Natural killer cell treated with Interleukin-12 subunit alpha and Interleukin-12 subunit beta and Interleukin-15 and Interleukin-18, amount 100 ng/mL, for 72 hours (primary cell): ENCODE results near the gene CLIP1. TPM values are rescaled to one million over a fixed set of nuclear protein-coding genes. Genes with fewer than 3 reads are reported as not detected.
"Not testable (repeated sequence)": the region's sequence is repeated elsewhere in the genome, so short reads cannot be mapped to it uniquely, and the experiment has no call there.

Source experiments
- ATAC-seq, 2 donors: fragments of 150-1000 bp; cut with Tn5 transposase in 1 of 2; sonication (Bioruptor Pico), chemical (Tn5 transposase) in 1 of 2; 2 replicates each; pipeline ENCODE4 v1.10.0; 2021
- DNase-seq: peaks from one replicate; pipeline ENCODE4 v3.0.0; 2022; ENCODE audit warnings: low spot score
- H3K27ac Mint-ChIP-seq, 2 donors: 1 replicate in 1 of 2; 2 replicates in 1 of 2; pipeline ENCODE4 v1.8.0; 2022; ENCODE audit warnings: mixed read lengths in 2 of 2, mild to moderate bottlenecking in 1 of 2, moderate library complexity in 1 of 2
- H3K27me3 Mint-ChIP-seq, 2 donors: 1 replicate in 1 of 2; 2 replicates in 1 of 2; pipeline ENCODE4 v1.8.0; 2022; ENCODE audit warnings: mixed read lengths in 2 of 2
- H3K36me3 Mint-ChIP-seq: one replicate; pipeline ENCODE4 v1.8.0; 2022; ENCODE audit warnings: mixed read lengths
- H3K4me1 Mint-ChIP-seq, 2 donors: 1 replicate in 1 of 2; 2 replicates in 1 of 2; pipeline ENCODE4 v1.8.0; 2022; ENCODE audit warnings: low read depth in 2 of 2, mixed read lengths in 2 of 2, mild to moderate bottlenecking in 1 of 2
- H3K4me3 Mint-ChIP-seq: one replicate; pipeline ENCODE4 v1.8.0; 2022; ENCODE audit warnings: mixed read lengths
- H3K9me3 Mint-ChIP-seq: 2 replicates; pipeline ENCODE4 v1.8.0; 2022; ENCODE audit warnings: mixed read lengths
- total RNA-seq, 2 donors: library from RNA; stranded (reverse); gene quantifications; one replicate each; pipeline ENCODE4 v1.2.3, GENCODE V29; 2022

Gene CLIP1
- total RNA-seq, 2 donors from 2014 or later, result 75.4 to 108 TPM

DNA sequence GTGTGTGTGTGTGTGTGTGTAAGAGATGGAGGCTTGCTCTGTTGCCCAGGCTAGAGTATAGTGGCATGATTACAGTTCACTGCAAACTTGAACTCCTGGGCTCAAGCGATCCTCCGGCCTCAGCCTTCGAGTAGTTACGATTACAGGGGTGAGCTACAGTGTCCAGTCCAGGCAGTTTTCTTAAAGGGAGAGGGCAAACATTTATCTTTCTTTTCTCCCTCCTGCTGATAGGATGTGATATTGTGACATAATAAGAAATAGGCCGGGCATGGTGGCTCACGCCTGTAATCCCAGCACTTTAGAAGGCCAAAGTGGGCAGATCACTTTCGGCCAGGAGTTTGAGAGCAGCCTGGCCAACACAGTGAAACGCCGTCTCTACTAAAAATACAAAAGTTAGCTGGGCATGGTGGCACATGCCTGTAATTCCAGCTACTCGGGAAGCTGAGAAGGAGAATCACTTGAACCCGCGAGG is 31.8 kb upstream of the CLIP1 start:
- no peaks in the 10 kb centered on the region for H3K27me3 Mint-ChIP-seq
- no peak for ATAC-seq
- H3K27ac Mint-ChIP-seq, result peak overlapping the region; percentile 94 to 98
- DNase-seq, result no peak
- H3K9me3 Mint-ChIP-seq, result no peaks in the 10 kb centered on the region
- peak overlapping the region; percentile 86 for H3K4me3 Mint-ChIP-seq
- H3K36me3 Mint-ChIP-seq, result no peaks in the 10 kb centered on the region
- H3K4me1 Mint-ChIP-seq, result peaks cover 23% of the 10 kb centered on the region in 2 donors

DNA sequence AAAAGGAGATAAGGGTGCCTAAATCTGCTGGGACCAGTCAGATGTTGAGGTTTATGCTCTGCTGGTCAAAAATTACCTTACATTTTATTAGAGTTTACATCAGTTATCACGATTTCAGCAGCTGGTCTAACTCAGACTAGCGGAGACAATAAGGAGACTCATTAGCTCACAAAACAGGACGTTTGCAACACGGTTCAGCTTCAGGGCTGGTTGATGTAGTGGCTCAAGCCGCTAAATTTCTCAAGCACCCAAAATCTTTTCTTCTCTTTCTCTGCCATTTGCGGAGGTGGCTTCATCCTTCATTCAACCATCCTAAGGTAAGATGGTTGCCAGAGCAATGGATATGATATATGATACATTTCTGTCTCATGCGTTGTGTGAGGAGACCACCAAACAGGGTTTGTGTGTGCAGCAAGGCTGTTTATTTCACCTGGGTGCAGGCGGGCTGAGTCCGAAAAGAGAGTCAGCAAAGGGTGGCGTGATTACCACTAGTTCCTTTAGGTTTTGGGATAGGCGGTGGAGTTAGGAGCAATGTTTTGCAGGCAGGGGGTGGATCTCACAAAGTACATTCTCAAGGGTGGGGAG is 30.3 kb upstream of the CLIP1 start:
- peak in 1 of 2 donors; percentile 12 for ATAC-seq

DNA sequence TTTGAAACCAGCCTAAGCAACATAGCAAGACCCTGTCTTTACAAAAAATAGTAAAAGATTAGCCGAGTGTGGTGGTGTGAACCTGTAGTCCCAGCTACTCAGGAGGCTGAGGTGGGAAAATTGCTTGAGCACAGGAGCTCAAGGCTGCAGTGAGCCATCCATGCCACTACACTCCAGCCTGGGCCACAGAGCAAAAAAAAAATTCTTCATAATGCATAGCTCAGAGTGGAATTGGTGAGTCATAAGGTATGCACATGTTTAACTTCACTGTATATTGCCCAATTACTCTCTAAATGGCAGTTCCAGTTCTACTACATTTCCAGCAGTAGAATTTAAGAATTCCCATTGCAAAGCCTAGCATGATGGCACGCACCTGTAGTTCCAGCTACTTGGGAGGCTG is 26.8 kb upstream of the CLIP1 start:
- H3K4me3 Mint-ChIP-seq, result no peak overlapping the region
- H3K36me3 Mint-ChIP-seq, result no peaks in the 10 kb centered on the region
- no peak overlapping the region for H3K27ac Mint-ChIP-seq
- no peak for DNase-seq
- ATAC-seq, result no peak
- peaks cover 20 to 23% of the 10 kb centered on the region in 2 donors for H3K4me1 Mint-ChIP-seq
- no peaks in the 10 kb centered on the region for H3K27me3 Mint-ChIP-seq
- H3K9me3 Mint-ChIP-seq, result no peaks in the 10 kb centered on the region

More for the DNA sequence above, 30.3 kb upstream of the CLIP1 start:
- H3K4me1 Mint-ChIP-seq, result peaks cover 23% of the 10 kb centered on the region in 2 donors
- H3K9me3 Mint-ChIP-seq, result no peaks in the 10 kb centered on the region
- peak overlapping the region; percentile 94 to 98 for H3K27ac Mint-ChIP-seq
- no peak for DNase-seq
- no peaks in the 10 kb centered on the region for H3K27me3 Mint-ChIP-seq
- no peaks in the 10 kb centered on the region for H3K36me3 Mint-ChIP-seq
- H3K4me3 Mint-ChIP-seq, result peak overlapping the region; percentile 86

DNA sequence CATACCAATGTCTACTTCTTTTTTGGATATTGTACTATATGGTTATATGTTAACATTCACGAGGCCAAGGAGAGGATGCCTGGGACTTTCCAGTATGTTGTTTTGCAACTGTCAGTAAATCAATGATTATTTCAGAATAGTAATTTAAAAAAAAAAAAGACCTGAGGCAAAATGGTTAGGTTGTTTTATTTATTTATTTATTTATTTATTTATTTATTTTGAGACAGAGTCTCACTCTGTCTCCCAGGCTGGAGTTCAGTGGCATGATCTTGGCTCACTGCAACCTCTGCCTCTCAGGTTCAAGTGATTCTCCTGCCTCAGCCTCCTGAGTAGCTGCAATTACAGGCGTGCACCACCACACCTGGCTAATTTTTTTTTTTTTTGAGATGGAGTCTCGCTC is 25.4 kb upstream of the CLIP1 start:
- H3K36me3 Mint-ChIP-seq, H3K9me3 Mint-ChIP-seq, H3K27ac Mint-ChIP-seq, H3K4me1 Mint-ChIP-seq, DNase-seq, ATAC-seq, H3K4me3 Mint-ChIP-seq, H3K27me3 Mint-ChIP-seq: not testable (repeated sequence)

DNA sequence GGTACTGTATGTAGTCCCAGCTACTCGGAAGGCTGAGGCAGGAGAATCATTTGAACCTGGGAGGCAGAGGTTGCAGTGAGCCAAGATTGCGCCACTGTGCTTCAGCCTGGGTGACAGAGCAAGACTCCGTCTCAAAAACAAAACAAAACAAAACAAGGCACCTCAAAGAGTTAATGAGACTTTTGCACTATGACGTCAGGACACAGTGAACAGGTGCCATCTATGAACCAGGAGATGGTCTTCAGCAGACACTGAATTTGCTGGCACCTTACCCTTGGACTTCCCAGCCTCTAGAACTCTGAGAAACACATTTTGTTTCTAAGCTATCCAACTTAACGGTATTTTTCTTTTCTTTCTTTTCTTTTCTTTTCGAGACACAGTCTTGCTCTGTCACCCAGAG is 23.9 kb upstream of the CLIP1 start:
- not testable (repeated sequence) for H3K27ac Mint-ChIP-seq, H3K4me3 Mint-ChIP-seq, ATAC-seq, H3K36me3 Mint-ChIP-seq, H3K4me1 Mint-ChIP-seq, H3K27me3 Mint-ChIP-seq, DNase-seq, H3K9me3 Mint-ChIP-seq

DNA sequence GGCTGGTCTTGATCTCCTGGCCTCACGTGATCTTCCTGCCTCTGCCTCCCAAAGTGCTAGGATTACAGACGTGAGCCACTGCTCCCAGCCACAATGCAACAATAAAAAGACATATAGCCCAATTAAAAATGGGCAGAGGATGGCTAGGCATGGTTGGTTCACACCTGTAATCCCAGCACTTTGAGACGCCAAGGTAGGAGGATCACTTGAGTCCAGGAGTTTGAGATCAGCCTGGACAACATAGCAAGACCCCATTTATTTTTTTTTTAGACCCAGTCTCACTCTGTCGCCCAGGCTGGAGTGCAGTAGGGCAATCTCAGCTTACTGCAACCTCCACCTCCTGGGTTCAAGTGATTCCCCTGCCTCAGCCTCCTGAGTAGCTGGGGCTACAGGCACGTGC is 21.6 kb upstream of the CLIP1 start:
- not testable (repeated sequence) for H3K9me3 Mint-ChIP-seq, DNase-seq, ATAC-seq, H3K4me1 Mint-ChIP-seq, H3K27me3 Mint-ChIP-seq, H3K27ac Mint-ChIP-seq, H3K4me3 Mint-ChIP-seq, H3K36me3 Mint-ChIP-seq

DNA sequence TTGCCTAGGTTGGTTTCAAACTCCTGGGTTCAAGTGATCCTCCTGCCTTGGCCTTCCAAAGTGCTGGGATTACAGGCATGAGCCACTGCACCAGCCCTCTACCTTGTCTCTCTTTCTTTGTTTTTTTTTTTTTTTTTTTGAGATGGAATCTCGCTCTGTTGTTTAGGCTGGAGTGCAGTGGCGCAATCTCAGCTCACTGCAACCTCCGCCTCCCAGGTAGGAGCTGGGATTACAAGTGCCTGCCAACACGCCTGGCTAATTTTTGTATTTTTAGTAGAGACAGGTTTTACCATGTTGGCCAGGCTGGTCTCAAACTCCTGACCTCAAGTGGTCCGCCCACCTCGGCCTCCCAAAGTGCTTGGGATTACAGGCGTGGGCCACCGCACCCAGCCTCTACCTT is 16.4 kb upstream of the CLIP1 start:
- not testable (repeated sequence) for H3K4me1 Mint-ChIP-seq, H3K9me3 Mint-ChIP-seq, DNase-seq, H3K27ac Mint-ChIP-seq, H3K27me3 Mint-ChIP-seq, ATAC-seq, H3K4me3 Mint-ChIP-seq, H3K36me3 Mint-ChIP-seq

DNA sequence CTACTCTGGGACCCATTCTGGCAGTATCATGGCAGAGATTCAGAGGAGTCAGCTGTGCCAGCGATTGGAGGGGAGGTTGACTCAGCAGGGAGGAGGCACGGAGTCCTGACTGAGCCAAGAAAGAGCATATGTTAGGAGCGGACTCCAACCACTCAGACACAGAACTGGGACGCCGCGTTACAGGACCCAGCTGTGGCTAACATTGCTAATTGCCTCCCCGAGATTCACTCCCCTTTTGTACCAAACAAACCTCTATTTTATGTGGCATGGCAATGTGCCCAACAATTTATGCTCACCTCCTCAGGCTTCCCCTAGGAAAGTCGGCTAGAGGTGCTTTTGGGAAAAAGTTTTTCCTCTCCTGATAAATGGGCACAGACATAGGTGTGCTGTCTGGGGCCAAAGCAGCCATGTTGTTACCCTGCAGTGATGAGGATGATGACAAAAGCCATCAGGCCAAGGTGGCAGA is 15.2 kb upstream of the CLIP1 start:
- no peaks in the 10 kb centered on the region for H3K9me3 Mint-ChIP-seq
- DNase-seq, result no peak
- no peaks in the 10 kb centered on the region for H3K36me3 Mint-ChIP-seq
- H3K27ac Mint-ChIP-seq, result no peak overlapping the region
- ATAC-seq, result no peak
- H3K4me1 Mint-ChIP-seq, result no peaks in the 10 kb centered on the region
- H3K27me3 Mint-ChIP-seq, result no peaks in the 10 kb centered on the region
- H3K4me3 Mint-ChIP-seq, result no peak overlapping the region

DNA sequence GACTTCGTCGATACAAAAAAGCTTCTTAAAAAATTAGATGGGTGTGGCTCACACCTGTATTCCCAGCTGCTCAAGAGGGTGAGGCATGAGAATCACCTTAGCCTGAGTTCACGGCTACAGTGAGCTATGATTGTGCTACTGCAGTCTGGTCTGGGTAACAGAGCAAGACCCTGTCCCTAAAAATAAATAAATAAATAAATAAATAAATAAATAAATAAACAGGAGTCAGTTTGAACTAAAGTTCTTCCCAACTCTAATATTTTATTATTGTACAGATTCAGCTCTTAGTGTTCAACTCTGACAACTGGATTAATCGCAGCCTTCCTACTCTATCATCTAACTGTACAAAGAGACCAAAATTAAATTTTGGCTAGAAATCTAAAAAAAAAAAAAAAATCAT is 12.7 kb upstream of the CLIP1 start:
- Mint-ChIP-seq H3K4me1 (no peaks in the 10 kb centered on the region), H3K36me3 (no peaks in the 10 kb centered on the region), H3K9me3 (no peaks in the 10 kb centered on the region), H3K4me3 (no peak overlapping the region), H3K27me3 (no peaks in the 10 kb centered on the region), H3K27ac (no peak overlapping the region)
- ATAC-seq (no peak), DNase-seq (no peak)

DNA sequence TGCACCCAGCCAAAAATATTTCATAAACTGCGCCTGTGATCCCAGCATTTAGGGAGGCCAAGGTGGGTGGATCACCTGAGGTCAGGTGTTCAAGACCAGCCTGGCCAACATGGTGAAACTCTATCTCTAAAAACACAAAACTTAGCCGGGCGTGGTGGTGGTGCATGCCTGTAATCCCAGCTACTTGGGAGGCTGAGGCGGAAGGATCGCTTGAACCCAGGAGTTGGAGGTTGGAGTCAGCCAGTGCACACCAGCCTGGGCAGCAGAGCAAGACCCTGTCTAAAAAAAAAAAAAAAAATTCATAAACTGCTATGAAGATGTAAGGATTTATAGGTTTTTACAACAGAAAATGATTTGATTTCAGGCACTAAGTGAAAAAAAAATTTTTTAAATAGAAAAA is 6.6 kb upstream of the CLIP1 start:
- not testable (repeated sequence) for H3K4me1 Mint-ChIP-seq, H3K36me3 Mint-ChIP-seq, H3K4me3 Mint-ChIP-seq, H3K27ac Mint-ChIP-seq, H3K27me3 Mint-ChIP-seq, DNase-seq, H3K9me3 Mint-ChIP-seq, ATAC-seq

DNA sequence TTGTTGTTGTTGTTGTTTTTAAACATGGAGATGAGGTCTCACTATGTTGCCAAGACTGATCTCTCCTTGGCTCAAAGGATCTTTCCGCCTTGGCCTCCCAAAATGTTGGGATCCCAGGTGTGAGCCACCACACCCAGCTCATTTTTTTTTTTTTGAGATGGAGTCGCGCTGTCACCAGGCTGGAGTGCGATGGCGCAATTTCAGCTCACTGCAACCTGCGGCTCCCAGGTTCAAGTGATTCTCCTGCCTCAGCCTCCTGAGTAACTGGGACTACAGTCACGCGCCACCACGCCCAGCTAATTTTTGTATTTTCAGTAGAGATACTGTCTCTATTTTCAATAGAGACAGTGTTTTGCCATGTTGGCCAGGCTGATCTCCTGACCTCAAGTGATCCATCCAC is 4.9 kb upstream of the CLIP1 start:
- no peaks in the 10 kb centered on the region for H3K27me3 Mint-ChIP-seq
- H3K27ac Mint-ChIP-seq, result no peak overlapping the region
- DNase-seq, result no peak
- ATAC-seq, result no peak
- no peaks in the 10 kb centered on the region for H3K9me3 Mint-ChIP-seq
- no peak overlapping the region for H3K4me3 Mint-ChIP-seq
- no peaks in the 10 kb centered on the region for H3K36me3 Mint-ChIP-seq
- H3K4me1 Mint-ChIP-seq, result peaks cover 9 to 11% of the 10 kb centered on the region in 2 donors

DNA sequence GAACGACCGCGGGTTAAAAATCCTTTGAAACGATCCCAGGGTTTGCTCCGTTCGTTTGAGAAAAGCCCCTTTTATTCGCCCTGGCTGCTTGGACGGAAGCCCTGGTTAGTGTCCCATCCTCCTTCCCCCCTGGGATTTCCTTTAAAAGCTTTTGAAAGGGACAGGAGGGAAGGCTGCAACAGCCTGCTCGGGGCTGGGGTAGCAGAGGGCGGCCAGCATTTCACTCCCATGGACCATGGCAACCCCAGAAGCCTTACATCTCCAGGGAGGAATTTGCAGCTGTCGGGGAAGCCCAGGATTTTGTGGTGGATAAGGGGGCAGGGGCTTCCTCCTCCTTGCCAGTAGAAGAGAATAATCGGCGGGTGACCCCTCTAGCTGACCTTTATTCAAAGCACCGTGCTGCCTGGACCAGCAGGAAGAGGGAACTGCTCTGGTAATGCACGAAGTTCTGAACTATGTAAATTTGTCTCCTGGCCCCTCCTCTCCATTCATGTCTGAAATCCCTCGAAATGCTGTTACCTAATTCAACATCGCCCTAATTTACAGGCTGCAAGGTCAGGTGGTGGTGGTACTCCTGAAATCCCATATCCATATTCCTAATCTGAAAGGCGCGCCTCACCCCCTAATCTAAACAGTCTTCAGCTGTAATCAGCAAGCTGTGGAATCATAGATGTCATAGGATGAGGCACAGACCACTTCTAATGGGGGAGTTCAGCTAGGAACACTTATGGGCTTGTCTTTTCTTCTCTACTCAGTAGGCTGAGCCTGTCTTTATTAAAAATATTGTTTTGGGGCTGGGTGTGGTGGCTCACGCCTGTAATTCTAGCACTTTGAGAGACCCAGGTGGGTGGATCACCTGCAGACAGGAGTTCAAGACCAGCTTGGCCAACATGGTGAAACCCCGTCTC is 1.0 kb upstream of the CLIP1 start:
- peaks cover 17% of the 10 kb centered on the region in 2 donors for H3K4me1 Mint-ChIP-seq
- no peaks in the 10 kb centered on the region for H3K27me3 Mint-ChIP-seq
- no peak for DNase-seq
- H3K27ac Mint-ChIP-seq, result peak overlapping the region; percentile 75 to 87
- no peaks in the 10 kb centered on the region for H3K9me3 Mint-ChIP-seq
- ATAC-seq, result no peak
- H3K4me3 Mint-ChIP-seq, result peak overlapping the region; percentile 86
- no peaks in the 10 kb centered on the region for H3K36me3 Mint-ChIP-seq

DNA sequence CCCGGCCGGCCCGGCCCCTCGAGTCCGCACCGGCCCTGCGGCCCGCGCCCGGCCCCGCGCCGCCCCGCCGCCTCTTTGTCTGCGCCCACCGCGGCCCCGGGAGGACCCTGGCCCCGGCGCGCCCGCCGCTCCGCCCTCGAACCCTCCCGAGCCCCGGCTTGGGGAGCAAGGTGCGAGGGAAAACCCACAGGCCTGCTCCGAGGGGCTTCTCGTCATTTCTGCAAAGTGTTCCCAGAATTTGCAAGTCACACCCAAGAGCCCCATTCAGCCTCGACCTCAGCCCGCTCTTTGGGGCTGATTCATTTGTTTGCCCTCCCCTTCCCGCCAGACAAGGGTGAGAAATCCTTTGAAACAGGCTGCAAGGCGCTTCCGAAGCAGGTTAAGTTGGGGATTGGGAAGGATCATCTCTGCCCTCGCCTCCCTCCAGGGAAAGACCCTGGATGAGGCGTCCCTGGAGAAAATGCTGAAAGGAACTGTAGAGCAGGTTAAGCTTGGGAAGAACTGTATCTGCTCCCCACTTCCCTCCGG is 325 bp upstream of the CLIP1 start:
- no peaks in the 10 kb centered on the region for H3K9me3 Mint-ChIP-seq
- H3K27ac Mint-ChIP-seq, result peak overlapping the region; percentile 75 to 87
- H3K4me3 Mint-ChIP-seq, result peak overlapping the region; percentile 86
- ATAC-seq (peak; percentile 26 to 59), DNase-seq (no peak)
- H3K4me1 Mint-ChIP-seq, result peaks cover 20 to 21% of the 10 kb centered on the region in 2 donors
- no peaks in the 10 kb centered on the region for H3K27me3 Mint-ChIP-seq
- no peaks in the 10 kb centered on the region for H3K36me3 Mint-ChIP-seq

DNA sequence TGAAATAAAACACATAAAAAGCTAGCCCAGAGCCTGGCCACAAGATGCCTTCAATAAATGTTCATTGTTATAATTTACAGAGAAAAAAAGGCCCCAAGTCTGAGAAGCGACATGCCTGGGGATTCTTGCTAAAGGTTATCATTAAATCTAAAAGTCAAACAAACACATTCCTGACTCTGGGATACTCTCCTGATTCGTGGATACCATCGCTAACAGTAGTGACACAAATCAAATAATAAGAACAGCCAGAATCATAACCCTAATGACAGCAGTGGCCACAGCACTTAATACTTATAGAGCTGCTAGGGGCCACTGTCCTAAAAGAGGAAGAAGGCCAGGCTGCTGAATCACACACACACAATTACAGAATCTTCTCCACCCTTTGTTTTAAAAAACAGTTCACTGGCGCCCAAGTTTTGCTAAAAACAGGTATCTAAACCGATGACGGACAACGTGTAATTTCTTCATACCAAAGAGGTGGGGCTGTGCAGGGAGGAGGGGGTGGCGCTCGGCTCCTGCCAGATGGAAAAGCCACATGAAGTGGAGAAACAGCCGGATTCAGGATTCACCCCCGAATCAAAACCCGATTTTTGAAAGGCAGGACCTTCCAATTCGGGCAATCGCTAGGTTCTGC is 1.2 kb downstream of the CLIP1 start:
- H3K36me3 Mint-ChIP-seq, result no peaks in the 10 kb centered on the region
- H3K27me3 Mint-ChIP-seq, result no peaks in the 10 kb centered on the region
- peak overlapping the region; percentile 87 to 94 for H3K27ac Mint-ChIP-seq
- H3K9me3 Mint-ChIP-seq, result no peaks in the 10 kb centered on the region
- DNase-seq, result no peak
- H3K4me3 Mint-ChIP-seq, result peak overlapping the region; percentile 96
- H3K4me1 Mint-ChIP-seq, result peaks cover 20 to 24% of the 10 kb centered on the region in 2 donors
- no peak for ATAC-seq
